NCI-H82 (cell line): ENCODE results near the gene UQCRFS1.
A peak's percentile ranks its signal among the peaks of the same experiment; 100 is the strongest.
"Not testable (repeated sequence)": the region's sequence is repeated elsewhere in the genome, so short reads cannot be mapped to it uniquely, and the experiment has no call there.

ENCODE experiments used
- DNase-seq: peaks from one replicate; lab custom pipeline; 2025; lab: John Stamatoyannopoulos, UW

Gene UQCRFS1

GRCh38 chr19:29212648-29213573 is at the start of gene UQCRFS1:
Gene UQCRFS1, minus strand, starts transcription at chr19:29213151. Its CDS starts 33 bp downstream, at chr19:29213118.
- DNase-seq: peak; percentile 97

GRCh38 chr19:29262085-29262484 is 49.1 kb upstream of the UQCRFS1 start:
- no peak for DNase-seq

GRCh38 chr19:29260477-29261317 is 47.7 kb upstream of the UQCRFS1 start:
- DNase-seq: peak; percentile 71

- peak; percentile 58 for DNase-seq
These were observed 46.9 kb upstream of the UQCRFS1 start for GRCh38 chr19:29259867-29260281.

- peak; percentile 56 for DNase-seq
These were observed 46.2 kb upstream of the UQCRFS1 start for GRCh38 chr19:29259153-29259552.

- no peak for DNase-seq
These were observed 43.6 kb upstream of the UQCRFS1 start for GRCh38 chr19:29256516-29256915.

GRCh38 chr19:29255912-29256311 is 43.0 kb upstream of the UQCRFS1 start:
- DNase-seq: no peak

- DNase-seq: no peak
These were observed 42.1 kb upstream of the UQCRFS1 start for GRCh38 chr19:29255006-29255405.

GRCh38 chr19:29249798-29250197 is 36.8 kb upstream of the UQCRFS1 start:
- not testable (repeated sequence) for DNase-seq

GRCh38 chr19:29248332-29248844 is 35.4 kb upstream of the UQCRFS1 start:
- DNase-seq: no peak

- DNase-seq: no peak
These were observed 34.9 kb upstream of the UQCRFS1 start for GRCh38 chr19:29247872-29248271.

- no peak for DNase-seq
These were observed 34.5 kb upstream of the UQCRFS1 start for GRCh38 chr19:29247471-29247870.

- no peak for DNase-seq
These were observed 34.1 kb upstream of the UQCRFS1 start for GRCh38 chr19:29247051-29247450.

- DNase-seq: no peak
These were observed 32.3 kb upstream of the UQCRFS1 start for GRCh38 chr19:29245215-29245614.

- DNase-seq: no peak
These were observed 28.4 kb upstream of the UQCRFS1 start for GRCh38 chr19:29241324-29241723.

- DNase-seq: no peak
These were observed 26.3 kb upstream of the UQCRFS1 start for GRCh38 chr19:29239213-29239776.

- no peak for DNase-seq
These were observed 20.6 kb upstream of the UQCRFS1 start for GRCh38 chr19:29233591-29233990.

- no peak for DNase-seq
These were observed 19.4 kb upstream of the UQCRFS1 start for GRCh38 chr19:29232315-29232852.

- DNase-seq: not testable (repeated sequence)
These were observed 18.4 kb upstream of the UQCRFS1 start for GRCh38 chr19:29231306-29231705.

GRCh38 chr19:29217616-29218015 is 4.7 kb upstream of the UQCRFS1 start:
- peak; percentile 21 for DNase-seq

GRCh38 chr19:29216021-29216420 is 3.1 kb upstream of the UQCRFS1 start:
- DNase-seq: no peak

- no peak for DNase-seq
These were observed 2.4 kb upstream of the UQCRFS1 start for GRCh38 chr19:29215322-29215845.
